ENCODE results near the gene PIK3C2B. TPM values are rescaled to one million over a fixed set of nuclear protein-coding genes. Genes with fewer than 3 reads are reported as not detected.

PIK3C2B gene
- total RNA-seq, 2 donors from 2014 or later, result 67.6 to 85.5 TPM

GRCh38 chr1:204454476-204454875 is 40.1 kb downstream of the PIK3C2B start:
- no peak for DNase-seq
- TF ChIP-seq, protein P1, sequence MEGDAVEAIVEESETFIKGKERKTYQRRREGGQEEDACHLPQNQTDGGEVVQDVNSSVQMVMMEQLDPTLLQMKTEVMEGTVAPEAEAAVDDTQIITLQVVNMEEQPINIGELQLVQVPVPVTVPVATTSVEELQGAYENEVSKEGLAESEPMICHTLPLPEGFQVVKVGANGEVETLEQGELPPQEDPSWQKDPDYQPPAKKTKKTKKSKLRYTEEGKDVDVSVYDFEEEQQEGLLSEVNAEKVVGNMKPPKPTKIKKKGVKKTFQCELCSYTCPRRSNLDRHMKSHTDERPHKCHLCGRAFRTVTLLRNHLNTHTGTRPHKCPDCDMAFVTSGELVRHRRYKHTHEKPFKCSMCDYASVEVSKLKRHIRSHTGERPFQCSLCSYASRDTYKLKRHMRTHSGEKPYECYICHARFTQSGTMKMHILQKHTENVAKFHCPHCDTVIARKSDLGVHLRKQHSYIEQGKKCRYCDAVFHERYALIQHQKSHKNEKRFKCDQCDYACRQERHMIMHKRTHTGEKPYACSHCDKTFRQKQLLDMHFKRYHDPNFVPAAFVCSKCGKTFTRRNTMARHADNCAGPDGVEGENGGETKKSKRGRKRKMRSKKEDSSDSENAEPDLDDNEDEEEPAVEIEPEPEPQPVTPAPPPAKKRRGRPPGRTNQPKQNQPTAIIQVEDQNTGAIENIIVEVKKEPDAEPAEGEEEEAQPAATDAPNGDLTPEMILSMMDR (IDR thresholded peaks at IDR 0.05), result no peak
- H3K36me3 ChIP-seq, result peaks cover 4% of the 10 kb centered on the region
- H3K9ac ChIP-seq (ENCODE audit: low read depth in 2 of 2, low read length in 2 of 2), result no peak overlapping the region
- H3K27ac ChIP-seq, result no peak overlapping the region
- no peak overlapping the region for H3K4me3 ChIP-seq
- H3K27me3 ChIP-seq, result no peaks in the 10 kb centered on the region
- intact Hi-C loops (cut with DNase I), result no loop called here
- H3K4me1 ChIP-seq, result peaks cover 11% of the 10 kb centered on the region
- no peaks in the 10 kb centered on the region for H3K9me3 ChIP-seq

DNA sequence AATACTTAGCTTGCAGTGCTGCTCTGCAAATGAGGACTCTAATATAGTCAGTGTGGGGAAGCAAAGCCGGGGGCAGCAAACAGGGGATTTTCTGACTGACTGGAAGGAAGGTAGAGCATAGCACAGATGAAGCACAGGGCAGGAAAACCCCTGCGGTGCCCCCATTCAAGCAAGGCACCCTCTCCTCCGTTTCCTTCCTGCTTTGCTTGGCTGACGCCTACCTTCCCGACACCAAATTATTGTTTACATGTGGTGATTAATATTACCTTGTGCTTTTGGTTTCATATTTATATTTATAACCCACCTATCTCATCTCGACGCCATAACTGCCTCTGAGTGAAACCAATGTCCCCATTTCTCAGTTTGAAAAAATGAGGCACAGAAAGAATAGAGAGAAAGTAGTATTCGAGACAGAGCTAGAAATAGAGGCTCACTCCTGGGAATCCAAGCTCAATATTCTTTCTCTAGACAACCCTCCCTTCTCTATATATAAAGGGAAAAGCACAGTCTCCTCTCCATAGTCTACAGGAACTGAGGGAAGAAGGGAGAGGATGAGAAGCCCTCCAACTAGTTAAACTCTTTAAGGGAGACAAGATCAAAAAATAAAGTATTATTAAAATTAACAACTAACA is 41.3 kb downstream of the PIK3C2B start:
- peaks cover 19% of the 10 kb centered on the region for H3K4me1 ChIP-seq
- TF ChIP-seq, protein P1 (IDR thresholded peaks at IDR 0.05), result no peak
- H3K36me3 ChIP-seq, result peaks cover 4% of the 10 kb centered on the region
- H3K4me3 ChIP-seq, result no peak overlapping the region
- H3K27me3 ChIP-seq, result no peaks in the 10 kb centered on the region
- DNase-seq, result no peak
- H3K9me3 ChIP-seq, result no peaks in the 10 kb centered on the region
- intact Hi-C loops (cut with DNase I), result no loop called here
- H3K27ac ChIP-seq, result peak overlapping the region; percentile 97
- peak overlapping the region; percentile 29 to 88 for H3K9ac ChIP-seq (ENCODE audit: low read depth in 2 of 2, low read length in 2 of 2)

GRCh38 chr1:204451352-204452124 is 43.1 kb downstream of the PIK3C2B start:
- no peak overlapping the region for H3K4me3 ChIP-seq
- peak overlapping the region; percentile 68 to 88 for H3K9ac ChIP-seq (ENCODE audit: low read depth in 2 of 2, low read length in 2 of 2)
- H3K4me1 ChIP-seq, result peaks cover 19% of the 10 kb centered on the region
- TF ChIP-seq, protein P1 (IDR thresholded peaks at IDR 0.05), result no peak
- H3K36me3 ChIP-seq, result no peaks in the 10 kb centered on the region
- H3K27me3 ChIP-seq, result no peaks in the 10 kb centered on the region
- H3K27ac ChIP-seq, result peak overlapping the region; percentile 97
- no peaks in the 10 kb centered on the region for H3K9me3 ChIP-seq
- intact Hi-C loops (cut with DNase I), result no loop called here
- DNase-seq, result peak; percentile 54

DNA sequence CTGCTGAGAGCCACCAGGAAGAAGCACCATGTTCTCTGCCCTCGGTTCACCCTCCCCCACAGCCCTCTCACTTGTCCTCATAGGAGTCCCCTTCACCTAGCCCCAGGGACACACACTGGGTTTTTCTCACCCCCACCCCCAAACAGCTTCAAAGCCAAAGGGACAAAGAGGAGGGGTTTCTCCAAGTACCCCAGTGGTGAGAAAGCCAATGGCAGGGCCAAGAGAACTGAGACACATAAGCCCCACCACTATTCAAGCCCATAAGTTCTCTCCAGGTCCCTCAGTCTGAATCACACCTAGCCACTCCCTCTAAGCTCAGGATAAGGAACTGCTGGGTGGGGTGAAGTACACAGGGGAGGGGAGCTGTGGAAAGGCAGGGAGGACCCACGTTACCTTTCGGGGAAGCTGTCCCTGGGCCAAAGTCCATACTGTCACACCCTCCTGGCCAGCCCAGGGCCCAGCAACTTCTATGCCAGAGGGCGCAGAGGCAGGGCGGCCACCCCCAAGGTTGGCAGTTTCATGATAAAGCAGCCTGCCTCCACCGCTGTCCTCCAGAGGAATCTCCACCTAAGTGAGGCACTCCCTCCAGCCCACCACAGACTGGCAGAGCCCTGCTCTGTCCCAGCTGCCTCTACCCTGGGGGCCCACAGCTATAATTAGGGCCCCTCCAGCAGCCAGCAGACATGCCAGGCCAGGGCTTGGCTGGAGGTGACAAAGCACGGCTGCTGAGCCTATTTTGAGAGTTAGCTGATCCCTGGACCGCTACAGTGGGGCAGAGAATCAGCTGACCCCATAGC is 43.9 kb downstream of the PIK3C2B start:
- no peaks in the 10 kb centered on the region for H3K9me3 ChIP-seq
- no peaks in the 10 kb centered on the region for H3K36me3 ChIP-seq
- intact Hi-C loops (cut with DNase I), result no loop called here
- H3K27me3 ChIP-seq, result no peaks in the 10 kb centered on the region
- TF ChIP-seq, protein P1 (IDR thresholded peaks at IDR 0.05), result no peak
- H3K27ac ChIP-seq, result peak overlapping the region; percentile 97
- peak; percentile 94 for DNase-seq
- H3K4me1 ChIP-seq, result peaks cover 24% of the 10 kb centered on the region
- H3K4me3 ChIP-seq, result no peak overlapping the region
- H3K9ac ChIP-seq (ENCODE audit: low read depth in 2 of 2, low read length in 2 of 2), result peak overlapping the region; percentile 68 to 88

GRCh38 chr1:204449678-204450280 is 44.8 kb downstream of the PIK3C2B start:
- TF ChIP-seq, protein P1 (IDR thresholded peaks at IDR 0.05), result no peak
- H3K4me3 ChIP-seq, result no peak overlapping the region
- DNase-seq, result peak; percentile 41
- H3K4me1 ChIP-seq, result peaks cover 24% of the 10 kb centered on the region
- H3K27ac ChIP-seq, result peak overlapping the region; percentile 97
- H3K9me3 ChIP-seq, result no peaks in the 10 kb centered on the region
- H3K27me3 ChIP-seq, result no peaks in the 10 kb centered on the region
- H3K9ac ChIP-seq (ENCODE audit: low read depth in 2 of 2, low read length in 2 of 2), result peak overlapping the region in 1 of 2 donors; percentile 88
- intact Hi-C loops (cut with DNase I), result no loop called here
- peaks cover 6% of the 10 kb centered on the region for H3K36me3 ChIP-seq

All from colonic mucosa (tissue), 4 donors.